Activated T-helper 1 cell treated with Interleukin-2 at 50 U/mL for 16 hours (primary cell): ENCODE results near the gene TBCE.
"Not testable (repeated sequence)": the region's sequence is repeated elsewhere in the genome, so short reads cannot be mapped to it uniquely, and the experiment has no call there.

Source experiments
- DNase-seq: peaks from one replicate; pipeline ENCODE4 v3.0.0-alpha.2; 2020; ENCODE audit warnings: low read depth

The TBCE gene

DNA sequence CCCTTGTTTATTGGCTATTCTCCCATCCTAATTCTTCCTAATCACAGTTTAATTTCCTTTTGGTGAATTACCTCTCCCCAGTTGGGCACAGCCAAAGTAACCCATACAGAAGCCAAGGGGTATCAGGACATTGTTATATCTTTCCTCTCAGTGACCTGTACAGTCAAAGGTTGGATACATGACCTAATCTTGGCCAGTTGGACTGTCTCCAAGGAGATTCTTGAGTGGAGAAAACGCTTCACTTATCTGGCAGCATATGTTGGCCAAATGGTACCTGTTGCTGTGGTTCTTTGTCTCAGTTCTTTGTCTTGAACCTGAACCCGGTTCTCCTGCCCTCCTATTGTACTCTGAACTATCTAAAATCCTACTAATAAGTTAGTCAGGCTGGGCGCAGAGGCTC is 15.3 kb upstream of the TBCE start:
- no peak for DNase-seq

DNA sequence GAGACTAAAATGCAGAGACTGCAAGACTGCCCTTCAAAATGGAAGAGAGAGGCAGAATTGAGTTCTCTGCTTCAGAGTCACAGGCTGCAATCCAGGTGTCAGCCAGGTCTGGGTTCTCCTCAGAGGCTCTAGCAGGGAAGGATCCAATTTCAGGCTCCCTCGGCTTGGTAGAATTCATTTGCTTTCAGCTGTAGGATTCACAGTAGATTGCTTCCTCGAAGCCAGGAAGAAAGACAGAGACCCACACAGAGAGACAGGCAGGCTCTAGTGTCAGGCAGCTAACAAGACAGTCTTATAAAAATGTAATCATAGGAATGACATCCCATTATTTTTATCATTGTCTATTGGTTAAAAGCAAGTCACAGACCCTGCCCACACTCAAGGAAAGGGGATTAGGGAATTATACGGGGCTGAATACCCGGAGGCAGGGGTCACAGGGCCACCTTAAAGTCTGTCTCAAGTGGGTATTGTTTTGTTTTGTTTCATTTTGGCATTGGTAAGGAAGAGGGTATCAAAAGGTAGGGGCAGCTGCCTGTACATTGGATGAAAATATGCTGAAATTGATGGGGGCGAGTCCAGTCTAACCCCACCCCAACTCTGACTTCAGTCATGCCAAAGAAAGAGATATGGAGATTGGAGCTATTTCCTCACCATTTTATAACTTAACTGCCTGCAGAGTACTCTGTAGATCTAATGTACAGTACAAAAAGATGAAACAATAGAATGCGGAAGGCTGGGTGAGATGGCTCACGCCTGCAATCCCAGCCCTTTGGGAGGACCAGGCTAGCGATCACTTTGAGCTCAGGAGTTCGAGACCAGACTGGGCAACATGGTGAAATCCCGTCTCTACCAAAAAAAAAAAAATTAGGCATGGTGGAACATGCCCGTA is 9.5 kb upstream of the TBCE start:
- no peak for DNase-seq

GRCh38 chr1:235358899-235359298 is 8.3 kb upstream of the TBCE start:
- no peak for DNase-seq

DNA sequence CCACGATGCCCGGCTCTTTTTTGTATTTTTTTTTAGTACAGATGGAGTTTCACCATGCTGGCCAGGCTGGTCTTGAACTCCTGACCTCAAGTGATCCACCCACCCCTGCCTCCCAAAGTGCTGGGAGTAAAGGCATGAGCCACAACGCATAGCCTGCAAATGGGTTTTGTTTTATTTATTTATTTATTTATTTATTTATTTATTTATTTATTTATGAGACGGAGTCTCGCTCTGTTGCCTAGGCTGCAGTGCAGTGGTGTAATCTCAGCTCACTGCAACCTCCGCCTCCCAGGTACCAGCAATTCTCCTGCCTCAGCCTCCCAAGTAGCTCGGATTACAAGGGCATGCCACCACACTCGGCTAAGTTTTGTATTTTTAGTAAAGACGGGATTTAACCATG is 3.0 kb upstream of the TBCE start:
- DNase-seq = not testable (repeated sequence)

GRCh38 chr1:235366286-235366685 is 941 bp upstream of the TBCE start:
- no peak for DNase-seq

- no peak for DNase-seq
Measured at GRCh38 chr1:235368428-235368827, 1.2 kb downstream of the TBCE start.

DNA sequence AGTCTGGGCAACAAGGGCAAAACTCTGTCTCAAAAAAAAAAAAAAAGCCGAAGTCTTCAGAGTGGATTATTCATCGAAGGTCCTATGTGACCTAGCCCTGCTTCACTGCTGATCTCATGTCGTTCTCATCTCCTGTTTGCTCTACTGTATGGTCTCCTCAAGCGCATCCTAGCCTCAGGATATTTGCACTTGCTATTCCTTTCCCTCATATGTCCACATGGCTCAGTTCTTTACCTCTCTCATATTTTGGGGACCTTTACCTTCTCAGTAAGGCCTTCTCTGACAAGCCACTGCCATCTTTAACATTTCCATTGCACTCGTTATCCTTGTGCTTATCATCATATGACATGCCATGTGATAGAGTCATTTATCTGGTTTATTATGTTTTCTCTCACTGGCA is 2.6 kb downstream of the TBCE start:
- no peak for DNase-seq

DNA sequence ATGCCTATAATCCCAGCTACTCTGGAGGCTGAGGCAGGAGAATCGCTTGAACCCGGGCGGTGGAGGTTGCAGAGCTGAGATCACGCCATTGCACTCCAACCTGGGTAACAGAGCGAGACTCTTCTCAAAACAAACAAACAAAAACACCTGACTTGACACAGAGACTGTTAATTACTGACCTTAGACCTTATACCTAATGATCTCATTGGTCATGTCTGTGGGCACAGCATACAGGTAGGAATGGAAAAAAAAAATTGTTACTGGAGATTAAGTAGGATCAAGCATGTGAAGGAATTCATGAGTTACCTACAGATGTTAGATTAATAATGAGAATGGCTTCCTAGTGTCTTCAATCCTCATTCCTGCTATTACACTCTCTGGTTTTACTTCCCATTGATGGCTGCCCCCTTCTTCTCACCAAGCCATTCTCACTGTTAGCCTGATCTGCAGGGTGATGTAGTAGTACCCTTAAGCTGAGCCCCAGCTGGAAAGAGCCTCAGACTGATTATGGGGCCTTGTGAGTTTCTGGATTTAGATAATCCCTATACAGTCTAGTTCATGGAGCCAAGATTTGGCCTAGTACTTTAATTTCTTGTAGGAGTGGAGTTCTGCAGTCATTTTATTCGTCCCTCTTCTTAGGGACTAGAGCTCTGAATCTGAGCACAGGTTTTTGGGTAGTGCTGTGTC is 8.8 kb downstream of the TBCE start:
- DNase-seq = no peak

- DNase-seq = not testable (repeated sequence)
Measured at GRCh38 chr1:235378134-235378735, 11.0 kb downstream of the TBCE start.

DNA sequence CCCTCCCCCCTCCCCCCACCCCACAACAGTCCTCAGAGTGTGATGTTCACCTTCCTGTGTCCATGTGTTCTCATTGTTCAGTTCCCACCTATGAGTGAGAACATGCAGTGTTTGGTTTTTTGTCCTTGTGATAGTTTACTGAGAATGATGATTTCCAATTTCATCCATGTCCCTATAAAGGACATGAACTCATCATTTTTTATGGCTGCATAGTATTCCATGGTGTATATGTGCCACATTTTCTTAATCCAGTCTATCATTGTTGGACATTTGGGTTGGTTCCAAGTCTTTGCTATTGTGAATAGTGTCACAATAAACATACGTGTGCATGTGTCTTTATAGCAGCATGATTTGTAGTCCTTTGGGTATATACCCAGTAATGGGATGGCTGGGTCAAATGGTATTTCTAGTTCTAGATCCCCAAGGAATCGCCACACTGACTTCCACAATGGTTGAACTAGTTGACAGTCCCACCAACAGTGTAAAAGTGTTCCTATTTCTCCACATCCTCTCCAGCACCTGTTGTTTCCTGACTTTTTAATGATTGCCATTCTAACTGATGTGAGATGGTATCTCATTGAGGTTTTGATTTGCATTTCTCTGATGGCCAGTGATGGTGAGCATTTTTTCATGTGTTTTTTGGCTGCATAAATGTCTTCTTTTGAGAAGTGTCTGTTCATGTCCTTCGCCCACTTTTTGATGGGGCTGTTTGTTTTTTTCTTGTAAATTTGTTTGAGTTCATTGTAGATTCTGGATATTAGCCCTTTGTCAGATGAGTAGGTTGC is 14.9 kb downstream of the TBCE start:
- not testable (repeated sequence) for DNase-seq

DNA sequence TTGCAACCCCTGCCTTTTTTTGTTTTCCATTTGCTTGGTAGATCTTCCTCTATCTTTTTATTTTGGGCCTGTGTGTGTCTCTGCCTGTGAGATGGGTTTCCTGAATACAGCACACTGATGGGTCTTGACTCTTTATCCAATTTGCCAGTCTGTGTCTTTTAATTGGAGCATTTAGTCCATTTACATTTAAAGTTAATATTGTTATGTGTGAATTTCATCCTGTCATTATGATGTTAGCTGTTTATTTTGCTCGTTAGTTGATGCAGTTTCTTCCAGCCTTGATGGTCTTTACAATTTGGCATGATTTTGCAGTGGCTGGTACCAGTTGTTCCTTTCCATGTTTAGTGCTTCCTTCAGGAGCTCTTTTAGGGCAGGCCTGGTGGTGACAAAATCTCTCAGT is 18.4 kb downstream of the TBCE start:
- not testable (repeated sequence) for DNase-seq

GRCh38 chr1:235391874-235392273 is 24.6 kb downstream of the TBCE start:
- no peak for DNase-seq

- no peak for DNase-seq
Measured at GRCh38 chr1:235397733-235398132, 30.5 kb downstream of the TBCE start.

- DNase-seq = no peak
Measured at GRCh38 chr1:235399661-235400060, 32.4 kb downstream of the TBCE start.

DNA sequence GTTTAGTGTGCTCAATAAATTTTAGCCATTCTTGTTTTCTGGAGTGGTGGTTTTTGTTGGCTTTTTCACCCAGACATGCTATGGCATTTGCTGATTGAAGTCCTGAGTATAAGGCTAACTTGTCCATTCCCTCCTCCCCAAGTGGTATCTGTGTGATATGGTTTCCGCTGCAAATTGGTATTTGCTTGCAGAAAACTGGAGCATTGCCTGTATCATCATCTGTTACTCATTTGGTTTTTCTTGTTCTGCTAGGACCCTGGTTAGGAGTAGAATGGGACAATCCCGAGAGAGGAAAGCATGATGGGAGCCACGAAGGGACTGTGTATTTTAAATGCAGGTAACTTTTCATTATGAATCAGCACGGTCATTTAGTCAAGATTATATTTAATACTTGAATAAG is 34.0 kb downstream of the TBCE start:
- DNase-seq = no peak

DNA sequence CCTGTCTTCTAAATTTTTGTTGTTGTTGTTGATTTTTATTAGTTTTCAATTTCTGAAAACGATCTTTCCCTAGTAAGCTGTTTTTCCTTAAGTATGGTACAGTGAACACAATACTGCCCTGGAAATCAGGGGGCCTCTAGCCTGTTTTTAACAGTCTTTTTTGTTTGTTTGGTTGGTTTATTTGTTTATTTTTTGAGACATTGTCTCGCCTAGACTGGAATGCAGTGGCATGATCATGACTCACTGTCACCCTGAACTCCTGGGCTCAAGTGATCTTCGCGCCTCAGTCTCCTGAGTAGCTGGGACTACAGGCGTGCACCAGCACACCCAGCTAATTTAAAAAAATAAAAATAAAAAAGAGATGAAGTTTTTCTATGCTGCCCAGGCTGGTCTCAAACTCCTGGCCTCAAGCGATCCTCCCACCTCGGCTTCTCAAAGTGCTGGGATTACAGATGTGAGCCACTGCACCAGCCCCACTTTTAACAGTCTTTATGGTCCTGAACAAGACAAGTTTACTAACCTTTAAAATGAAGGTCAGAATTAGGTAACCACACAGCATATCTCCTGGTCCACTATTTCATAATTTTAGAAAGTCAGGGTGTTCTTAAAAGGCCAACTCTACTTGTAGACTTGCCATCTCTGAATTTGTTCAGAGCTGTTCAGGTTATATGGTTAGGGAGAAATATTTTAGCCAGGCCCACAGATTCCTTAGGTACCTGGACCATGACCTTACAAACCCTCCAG is 35.4 kb downstream of the TBCE start:
- DNase-seq = no peak

GRCh38 chr1:235403593-235403992 is 36.4 kb downstream of the TBCE start:
- no peak for DNase-seq

DNA sequence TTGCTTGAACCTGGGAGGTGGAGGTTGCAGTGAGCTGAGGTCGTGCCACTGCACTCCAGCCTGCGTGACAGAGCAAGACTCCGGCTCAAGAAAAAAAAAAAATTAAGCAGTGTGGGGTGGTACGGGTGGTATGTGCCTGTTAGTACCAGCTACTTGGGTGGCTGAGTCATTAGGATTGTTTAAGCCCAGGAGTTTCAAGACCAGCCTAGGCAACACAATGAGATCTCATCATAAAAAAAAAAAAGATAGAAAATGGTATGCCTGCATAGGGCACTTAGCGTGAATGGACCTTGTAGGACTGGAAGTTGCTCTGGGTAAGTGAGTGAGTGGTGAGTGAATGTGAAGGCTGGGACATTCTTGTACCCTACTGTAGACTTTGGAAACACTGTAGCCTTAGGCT is 37.0 kb downstream of the TBCE start:
- no peak for DNase-seq

- no peak for DNase-seq
Measured at GRCh38 chr1:235407419-235407818, 40.2 kb downstream of the TBCE start.

GRCh38 chr1:235408503-235408960 is 41.3 kb downstream of the TBCE start:
- no peak for DNase-seq

DNA sequence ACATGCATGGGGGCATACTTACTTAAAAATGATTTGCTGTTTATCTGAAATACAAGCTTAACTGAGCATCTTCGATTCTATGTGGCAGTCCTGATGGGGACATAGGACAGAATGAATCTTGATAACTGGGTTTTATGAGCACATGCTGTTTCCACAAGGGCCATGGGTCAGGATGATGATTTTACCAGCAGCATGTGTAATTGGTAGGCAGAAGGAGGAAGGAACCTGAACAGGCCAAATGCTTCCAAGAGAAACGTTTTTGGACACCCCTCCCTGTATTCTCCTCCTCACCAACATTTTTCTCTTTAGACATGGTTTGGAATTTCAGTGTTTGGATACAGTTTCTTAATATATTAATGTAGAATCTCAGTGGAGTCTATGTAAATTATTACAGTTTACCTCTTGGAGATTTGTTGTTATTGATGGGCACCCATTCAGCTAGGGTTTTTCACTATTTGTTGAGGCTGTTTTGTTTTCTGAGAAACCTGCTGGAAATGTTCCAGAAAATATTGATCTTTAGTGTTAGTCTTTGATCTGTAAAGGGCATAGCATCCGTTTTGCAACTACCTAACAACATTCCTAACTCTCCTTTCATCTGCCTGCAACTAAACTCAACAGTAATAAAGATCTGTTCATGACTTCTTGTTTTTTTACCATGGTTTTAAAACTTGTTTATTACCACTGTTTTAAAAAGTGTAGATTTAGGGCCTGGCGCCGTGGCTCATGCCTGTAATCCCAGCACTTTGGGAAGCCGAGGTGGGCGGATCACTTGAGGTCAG is 42.0 kb downstream of the TBCE start:
- DNase-seq = no peak
